Endodermal cell (in vitro differentiated cells): ENCODE results near the gene FLAD1. TPM values are rescaled to one million over a fixed set of nuclear protein-coding genes. Genes with fewer than 3 reads are reported as not detected.

ENCODE experiments used
- DNase-seq: peaks from one replicate; pipeline ENCODE4 v3.0.0-alpha.2; 2017
- H3K27ac ChIP-seq: 2 replicates; pipeline ENCODE4 v1.5.1; 2013; ENCODE audit warnings: mild to moderate bottlenecking, low read depth, low read length, moderate library complexity
- H3K27me3 ChIP-seq: 2 replicates; pipeline ENCODE4 v1.6.1; 2013; ENCODE audit warnings: mild to moderate bottlenecking, low read length, moderate library complexity; ENCODE audit not compliant: insufficient read depth, control insufficient read depth, poor library complexity, severe bottlenecking
- H3K36me3 ChIP-seq: 2 replicates; pipeline ENCODE4 v1.7.0; 2013; ENCODE audit warnings: mild to moderate bottlenecking, low read length, moderate library complexity; ENCODE audit not compliant: control insufficient read depth, insufficient read depth
- H3K4me1 ChIP-seq: one replicate; pipeline ENCODE4 v1.7.0; 2013; ENCODE audit warnings: low read length; ENCODE audit not compliant: control insufficient read depth, insufficient read depth
- H3K4me3 ChIP-seq: 2 replicates; pipeline ENCODE4 v1.5.1; 2013; ENCODE audit warnings: mild to moderate bottlenecking, low read length, moderate library complexity
- H3K9ac ChIP-seq: 2 replicates; pipeline ENCODE4 v1.6.1; 2013; ENCODE audit warnings: mild to moderate bottlenecking, low read length, moderate library complexity; ENCODE audit not compliant: poor library complexity, severe bottlenecking; ENCODE audit errors: extremely low read depth
- H3K9me3 ChIP-seq: 2 replicates; pipeline ENCODE4 v1.6.1; 2013; ENCODE audit warnings: mild to moderate bottlenecking, low read length, moderate library complexity; ENCODE audit not compliant: control insufficient read depth
- H3K27ac Mint-ChIP-seq: 2 replicates; pipeline ENCODE4 v1.8.0; 2020; ENCODE audit warnings: mixed read lengths
- H3K27me3 Mint-ChIP-seq: 2 replicates; pipeline ENCODE4 v1.8.0; 2021; ENCODE audit warnings: mild to moderate bottlenecking, mixed read lengths; ENCODE audit not compliant: insufficient read depth
- H3K36me3 Mint-ChIP-seq: 2 replicates; pipeline ENCODE4 v1.8.0; 2020; ENCODE audit warnings: low read depth, mixed read lengths
- H3K4me1 Mint-ChIP-seq: 2 replicates; pipeline ENCODE4 v1.8.0; 2020; ENCODE audit warnings: mixed read lengths
- H3K4me3 Mint-ChIP-seq: 2 replicates; pipeline ENCODE4 v1.8.0; 2020; ENCODE audit warnings: mild to moderate bottlenecking, moderate library complexity, mixed read lengths
- H3K9me3 Mint-ChIP-seq: 2 replicates; pipeline ENCODE4 v1.8.0; 2020; ENCODE audit warnings: mild to moderate bottlenecking, mixed read lengths
- WGBS, 2 experiments: methylation state at CpG; one replicate each; pipeline versions ENCODE4 v1.1.5 to v1.1.7; 2013; ENCODE audit warnings: missing lambda C conversion rate in 2 of 2, mixed read lengths in 1 of 2; ENCODE audit not compliant: insufficient coverage in 1 of 2, insufficient read length in 1 of 2; 5-methylcytosine and 5-hydroxymethylcytosine counted together
- total RNA-seq, 2 donors: library from RNA; stranded (reverse); fragmentation: NEBNext Ultra II Directional in 1 of 2; extraction: Animal tissue kit (Norgen Biotek cat#: 25700) in 1 of 2; gene quantifications; 2 replicates in 1 of 2; 3 replicates in 1 of 2; pipeline ENCODE4 v1.2.1, GENCODE V29; 2021
- TF ChIP-seq, protein P1 (sequence below): fragments of 200-600 bp; sonication (generic); conservative IDR thresholded peaks from 2 replicates; pipeline ENCODE4 v1.5.0; 2021; ENCODE audit warnings: antibody characterized with exemption, mild to moderate bottlenecking

The FLAD1 gene
- total RNA-seq, 2 donors from 2014 or later, result 61.9 to 65.0 TPM

DNA sequence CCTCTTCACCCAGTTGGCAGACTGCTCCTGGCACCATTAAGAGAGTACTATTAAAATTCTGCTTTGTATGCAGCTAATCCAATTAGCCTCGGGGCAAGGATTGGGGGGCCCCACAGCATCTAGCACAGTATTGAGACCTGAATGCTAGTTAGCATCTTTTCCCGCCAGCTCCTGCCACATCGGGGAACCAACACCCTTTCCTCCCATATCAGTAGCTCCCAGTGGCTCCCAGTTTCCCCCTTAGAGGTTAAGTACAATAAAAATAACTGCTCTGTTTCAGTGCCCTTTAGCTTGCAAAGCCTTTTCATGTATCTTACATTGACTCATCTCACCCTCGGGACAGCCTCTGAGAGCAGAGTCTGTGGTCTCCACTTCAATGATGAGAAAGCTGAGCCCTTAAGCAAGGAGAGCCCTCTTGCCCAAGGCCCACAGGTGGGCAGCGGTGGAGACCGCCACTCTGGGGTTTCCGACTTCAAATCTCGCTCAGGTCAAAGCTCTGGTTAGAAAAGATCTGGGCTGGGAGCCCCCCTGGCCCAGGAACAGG is 42.4 kb upstream of the FLAD1 start:
- H3K9me3 Mint-ChIP-seq, result no peaks in the 10 kb centered on the region
- H3K36me3 Mint-ChIP-seq, result peaks cover 2% of the 10 kb centered on the region
- DNase-seq, result no peak
- H3K4me1 Mint-ChIP-seq, result peaks cover 30% of the 10 kb centered on the region
- peaks cover 4% of the 10 kb centered on the region for H3K36me3 ChIP-seq
- no peak overlapping the region for H3K4me3 Mint-ChIP-seq
- peaks cover 2% of the 10 kb centered on the region for H3K27me3 Mint-ChIP-seq
- 91 to 94% methylated on average over 7 to 8 of the region's 8 CpGs for WGBS, 2 experiments
- no peaks in the 10 kb centered on the region for H3K4me1 ChIP-seq
- H3K27ac Mint-ChIP-seq, result peak overlapping the region; percentile 48
- TF ChIP-seq, protein P1, sequence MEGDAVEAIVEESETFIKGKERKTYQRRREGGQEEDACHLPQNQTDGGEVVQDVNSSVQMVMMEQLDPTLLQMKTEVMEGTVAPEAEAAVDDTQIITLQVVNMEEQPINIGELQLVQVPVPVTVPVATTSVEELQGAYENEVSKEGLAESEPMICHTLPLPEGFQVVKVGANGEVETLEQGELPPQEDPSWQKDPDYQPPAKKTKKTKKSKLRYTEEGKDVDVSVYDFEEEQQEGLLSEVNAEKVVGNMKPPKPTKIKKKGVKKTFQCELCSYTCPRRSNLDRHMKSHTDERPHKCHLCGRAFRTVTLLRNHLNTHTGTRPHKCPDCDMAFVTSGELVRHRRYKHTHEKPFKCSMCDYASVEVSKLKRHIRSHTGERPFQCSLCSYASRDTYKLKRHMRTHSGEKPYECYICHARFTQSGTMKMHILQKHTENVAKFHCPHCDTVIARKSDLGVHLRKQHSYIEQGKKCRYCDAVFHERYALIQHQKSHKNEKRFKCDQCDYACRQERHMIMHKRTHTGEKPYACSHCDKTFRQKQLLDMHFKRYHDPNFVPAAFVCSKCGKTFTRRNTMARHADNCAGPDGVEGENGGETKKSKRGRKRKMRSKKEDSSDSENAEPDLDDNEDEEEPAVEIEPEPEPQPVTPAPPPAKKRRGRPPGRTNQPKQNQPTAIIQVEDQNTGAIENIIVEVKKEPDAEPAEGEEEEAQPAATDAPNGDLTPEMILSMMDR, result no peak
- H3K9ac ChIP-seq, result no peak overlapping the region
- H3K9me3 ChIP-seq, result no peaks in the 10 kb centered on the region
- H3K27me3 ChIP-seq, result no peaks in the 10 kb centered on the region
- no peak overlapping the region for H3K4me3 ChIP-seq
- H3K27ac ChIP-seq, result peak overlapping the region; percentile 62

GRCh38 chr1:154941333-154942013 is 41.7 kb upstream of the FLAD1 start:
- H3K9ac ChIP-seq, result no peak overlapping the region
- peaks cover 4% of the 10 kb centered on the region for H3K36me3 ChIP-seq
- Mint-ChIP-seq H3K27ac (no peak overlapping the region), H3K9me3 (no peaks in the 10 kb centered on the region), H3K4me1 (peaks cover 27% of the 10 kb centered on the region), H3K4me3 (no peak overlapping the region), H3K36me3 (peaks cover 8% of the 10 kb centered on the region), H3K27me3 (peaks cover under 1% of the 10 kb centered on the region)
- peak overlapping the region; percentile 62 for H3K27ac ChIP-seq
- TF ChIP-seq, protein P1, result no peak
- DNase-seq, result peak; percentile 69
- no peak overlapping the region for H3K4me3 ChIP-seq
- no peaks in the 10 kb centered on the region for H3K9me3 ChIP-seq
- H3K4me1 ChIP-seq, result no peaks in the 10 kb centered on the region
- no peaks in the 10 kb centered on the region for H3K27me3 ChIP-seq
- 10 to 86% methylated on average over 2 to 5 of the region's 5 CpGs for WGBS, 2 experiments

GRCh38 chr1:154943649-154944400 is 39.3 kb upstream of the FLAD1 start:
- Mint-ChIP-seq H3K36me3 (peaks cover 15% of the 10 kb centered on the region), H3K27me3 (no peaks in the 10 kb centered on the region), H3K27ac (peak overlapping the region; percentile 16), H3K9me3 (no peaks in the 10 kb centered on the region), H3K4me1 (peaks cover 20% of the 10 kb centered on the region), H3K4me3 (no peak overlapping the region)
- WGBS, 2 experiments, result 38 to 58% methylated on average over 4 to 5 of the region's 6 CpGs
- Histone ChIP-seq H3K4me3 (no peak overlapping the region), H3K4me1 (no peaks in the 10 kb centered on the region), H3K27ac (peak overlapping the region; percentile 29), H3K27me3 (no peaks in the 10 kb centered on the region), H3K9ac (no peak overlapping the region), H3K36me3 (peaks cover 9% of the 10 kb centered on the region), H3K9me3 (no peaks in the 10 kb centered on the region)
- DNase-seq, result peak; percentile 84
- TF ChIP-seq, protein P1, result peak; percentile 92
